Lung microvascular endothelial cell (primary cell): Measurements from ENCODE around the gene TSSK2. TPM values are rescaled to one million over a fixed set of nuclear protein-coding genes. Genes with fewer than 3 reads are reported as not detected.

Experiments
- DNase-seq, 2 donors: peaks; one replicate each; pipeline versions ENCODE4 v3.0.0 to v3.0.0-alpha.2; 2010; ENCODE audit warnings: low read depth in 2 of 2
- total RNA-seq: library from RNA; depleted of rRNA; stranded (reverse); fragments of >200 nt; gene quantifications from 2 replicates; pipeline ENCODE4 v1.2.1, GENCODE V29; 2014

TSSK2 gene
- total RNA-seq, 1 donor from 2014 or later, result not detected

DNA sequence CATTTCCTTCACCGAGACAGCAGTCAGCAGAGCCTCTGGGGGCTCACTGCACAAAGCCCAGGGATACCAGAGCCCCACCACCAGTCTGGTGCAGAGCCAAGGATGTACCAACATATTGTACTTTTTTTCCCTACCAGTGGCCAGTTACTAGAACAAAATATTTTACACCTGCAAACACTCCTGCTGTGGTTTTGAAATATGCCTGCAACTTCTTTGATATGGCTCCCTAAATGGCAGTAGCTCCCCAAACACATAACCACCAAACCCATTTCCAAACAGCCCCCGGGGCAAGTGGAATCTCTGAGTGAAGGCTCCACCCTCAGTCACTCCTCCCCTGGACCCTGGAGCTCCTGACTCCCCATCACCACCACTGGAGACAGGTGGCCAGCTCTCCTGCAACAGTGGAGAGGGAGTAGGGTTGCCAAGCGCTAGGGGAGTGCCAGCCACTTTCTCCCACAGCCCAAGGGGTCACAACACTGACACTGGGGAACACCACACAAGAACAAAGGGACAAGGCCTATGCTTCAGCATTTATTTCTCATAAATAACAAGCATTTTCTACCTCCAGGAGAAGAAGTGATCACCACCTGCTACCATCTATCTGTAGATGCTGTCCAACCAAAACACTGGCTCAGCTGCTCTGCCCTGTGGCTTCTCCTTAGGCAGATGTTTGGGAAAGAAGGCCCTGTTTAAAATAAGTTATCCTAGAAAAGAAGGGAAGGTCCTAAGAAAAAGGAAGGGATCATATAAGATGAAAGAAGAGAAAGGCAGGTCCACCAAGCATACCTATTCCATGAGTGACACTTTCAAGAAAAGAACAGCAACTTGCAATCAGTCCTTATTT is 24.0 kb upstream of the TSSK2 start:
- DNase-seq, result no peak

DNA sequence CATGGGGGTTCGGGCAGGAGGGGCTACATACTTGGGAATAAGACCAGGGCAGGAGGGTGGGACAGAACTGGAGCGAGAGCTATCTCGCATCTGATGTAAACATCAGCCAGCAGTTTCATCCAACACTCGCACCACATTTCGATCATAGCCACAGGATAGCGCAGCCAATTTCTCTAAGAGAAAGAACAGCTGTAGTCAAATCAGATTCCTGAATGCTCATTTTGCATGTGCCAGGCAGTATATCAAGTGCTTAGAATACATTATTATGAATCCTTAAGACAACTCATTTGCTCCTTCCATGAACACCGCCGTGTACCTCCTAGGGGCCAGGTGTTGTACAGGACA is 23.4 kb upstream of the TSSK2 start:
- DNase-seq, result no peak

DNA sequence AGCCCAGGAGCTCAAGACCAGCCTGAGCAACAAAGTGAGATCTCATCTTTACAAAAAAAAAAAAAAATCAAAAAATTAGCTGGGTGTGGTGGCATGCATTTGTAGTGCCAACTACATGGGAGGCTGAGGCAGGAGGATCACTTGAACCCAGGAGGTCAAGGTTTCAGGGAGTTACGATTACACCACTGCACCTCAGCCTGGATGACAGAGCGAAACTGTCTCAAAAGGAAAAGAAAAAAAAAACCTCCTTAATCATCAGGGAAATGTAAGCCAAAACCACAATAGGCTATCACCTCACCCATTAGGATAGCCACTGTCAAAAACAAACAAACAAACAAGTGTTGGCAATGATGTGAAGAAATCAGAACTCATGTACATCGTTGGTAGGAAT is 22.3 kb upstream of the TSSK2 start:
- no peak for DNase-seq

DNA sequence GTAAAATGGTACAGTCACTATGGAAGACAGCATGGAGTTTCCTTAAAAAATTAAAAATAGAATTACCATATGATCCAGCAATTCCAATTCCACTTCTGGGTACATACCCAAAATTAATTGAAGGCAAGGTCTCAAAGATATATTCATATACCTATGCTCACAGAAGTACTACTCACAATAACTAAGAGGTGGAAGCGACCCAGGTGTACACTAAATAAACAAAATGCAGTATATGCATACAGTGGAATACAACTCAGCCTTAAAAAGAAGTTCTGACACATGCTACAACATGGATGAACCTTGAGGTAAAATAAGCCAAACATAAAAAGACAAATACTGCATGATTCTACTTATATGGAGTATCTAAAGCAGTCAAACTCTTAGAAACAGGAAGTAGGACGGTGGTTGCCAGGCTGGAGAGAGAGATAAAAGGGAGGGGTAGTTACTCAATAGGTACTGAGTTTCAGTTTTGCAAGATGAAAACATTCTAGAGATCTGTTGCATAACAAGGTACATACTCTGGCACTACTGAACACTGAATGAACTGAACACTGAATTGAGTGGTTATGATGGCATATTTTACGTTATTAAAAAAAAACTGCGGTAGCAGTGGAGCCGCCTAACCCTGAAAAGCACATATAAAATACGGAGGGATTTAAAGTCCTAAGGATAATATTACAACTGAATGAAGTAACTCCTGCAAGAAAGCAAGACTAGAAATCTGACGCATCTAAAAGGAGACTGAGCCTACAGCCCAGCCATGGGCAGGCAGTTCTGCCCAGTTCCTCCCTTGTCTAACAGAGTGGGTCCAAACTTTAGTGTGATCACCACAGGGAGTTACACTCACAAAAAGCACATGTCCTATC is 21.7 kb upstream of the TSSK2 start:
- DNase-seq, result peak; percentile 35 to 44

DNA sequence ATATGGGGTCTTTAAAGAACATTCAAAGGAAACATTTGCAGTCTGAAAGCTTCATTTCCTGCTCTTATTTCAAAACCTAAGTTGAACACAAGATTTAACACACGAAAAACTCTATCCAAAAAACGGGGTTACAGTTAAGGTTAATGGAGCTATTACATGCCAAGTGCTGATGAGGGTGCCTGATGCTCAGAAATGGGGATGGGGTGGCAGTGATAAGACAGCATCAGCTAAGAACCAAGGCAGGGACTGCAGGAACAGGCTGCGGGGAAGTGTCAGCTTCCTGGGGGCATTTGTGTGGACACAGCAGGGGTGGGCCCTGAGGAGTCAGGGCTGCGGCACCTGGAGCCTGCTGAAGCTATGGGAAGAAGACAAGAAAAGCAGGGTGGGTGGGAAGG is 21.0 kb upstream of the TSSK2 start:
- DNase-seq, result no peak

DNA sequence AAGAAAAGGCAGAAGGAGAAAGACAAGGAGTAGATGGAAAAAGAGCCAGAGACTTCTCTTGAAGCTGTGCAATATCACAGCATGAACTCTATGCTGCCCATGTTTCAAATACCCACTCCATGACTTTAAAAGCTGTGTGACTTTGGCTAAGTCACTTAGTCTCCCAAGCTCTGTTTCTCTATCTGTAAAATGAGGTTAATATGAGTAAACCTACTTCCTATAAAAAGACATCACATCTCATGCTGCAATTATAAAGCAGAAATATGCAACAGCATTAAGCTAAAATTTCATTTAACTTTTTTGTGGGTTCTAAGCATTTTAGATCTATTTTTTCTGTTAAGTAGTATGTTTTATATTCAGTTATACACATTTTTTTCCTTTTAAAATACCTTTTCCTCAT is 20.5 kb upstream of the TSSK2 start:
- no peak for DNase-seq

DNA sequence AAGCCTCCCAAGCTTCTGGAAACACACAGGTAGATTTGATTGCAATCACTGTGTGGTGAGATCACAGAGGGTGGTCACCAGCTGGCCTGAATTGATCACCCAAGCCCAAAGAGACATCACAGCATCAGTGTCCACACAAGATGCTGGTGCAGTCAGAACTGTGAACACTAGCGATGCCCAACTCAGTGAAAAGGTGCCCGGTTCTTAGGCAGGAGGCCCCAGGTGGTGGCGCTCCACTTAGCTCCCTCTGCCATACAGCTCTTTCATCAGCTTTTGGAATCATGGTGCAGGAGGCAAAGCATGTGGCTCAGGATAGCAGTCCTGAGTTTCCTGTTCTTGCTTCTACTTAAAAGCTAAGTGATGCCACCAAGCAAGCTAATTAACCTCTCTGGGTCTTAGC is 20.0 kb upstream of the TSSK2 start:
- DNase-seq, result no peak

DNA sequence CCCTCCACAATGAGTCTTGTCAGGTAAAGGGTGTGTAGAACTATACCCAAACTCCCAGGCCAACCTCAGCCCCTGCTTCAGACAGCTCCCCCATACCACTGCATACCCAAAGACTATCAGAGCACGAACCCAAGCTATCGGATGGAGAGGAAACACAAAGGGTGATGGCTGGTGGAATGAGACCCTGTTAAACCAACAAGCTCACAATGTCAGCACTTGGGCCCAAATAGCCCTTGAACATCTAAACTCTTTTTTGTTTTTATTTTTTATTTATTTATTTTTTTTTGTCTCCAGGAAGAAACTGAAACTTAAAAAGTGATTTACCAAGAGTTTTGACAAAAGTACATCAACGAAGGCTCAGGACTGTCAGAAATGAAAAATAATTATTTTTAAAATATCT is 19.5 kb upstream of the TSSK2 start:
- no peak for DNase-seq

DNA sequence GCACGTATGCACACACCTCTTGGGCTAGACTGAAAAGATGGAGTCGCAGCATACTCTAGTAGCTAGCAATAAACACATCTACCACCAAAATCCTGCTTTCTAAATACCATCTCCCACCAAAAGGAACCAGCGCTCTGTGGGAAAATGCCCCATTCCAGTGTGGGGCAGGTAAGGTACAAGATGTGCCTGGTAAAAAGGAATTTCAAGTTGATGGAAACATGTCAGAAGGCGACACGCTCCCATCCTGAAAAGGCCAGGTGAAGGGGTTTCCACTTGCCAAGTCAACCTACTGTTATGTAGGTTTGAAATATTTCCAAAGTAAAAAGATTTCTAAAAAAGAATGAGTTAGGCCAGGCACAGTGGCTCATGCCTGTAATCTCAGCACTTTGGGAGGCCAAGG is 17.7 kb upstream of the TSSK2 start:
- no peak for DNase-seq

DNA sequence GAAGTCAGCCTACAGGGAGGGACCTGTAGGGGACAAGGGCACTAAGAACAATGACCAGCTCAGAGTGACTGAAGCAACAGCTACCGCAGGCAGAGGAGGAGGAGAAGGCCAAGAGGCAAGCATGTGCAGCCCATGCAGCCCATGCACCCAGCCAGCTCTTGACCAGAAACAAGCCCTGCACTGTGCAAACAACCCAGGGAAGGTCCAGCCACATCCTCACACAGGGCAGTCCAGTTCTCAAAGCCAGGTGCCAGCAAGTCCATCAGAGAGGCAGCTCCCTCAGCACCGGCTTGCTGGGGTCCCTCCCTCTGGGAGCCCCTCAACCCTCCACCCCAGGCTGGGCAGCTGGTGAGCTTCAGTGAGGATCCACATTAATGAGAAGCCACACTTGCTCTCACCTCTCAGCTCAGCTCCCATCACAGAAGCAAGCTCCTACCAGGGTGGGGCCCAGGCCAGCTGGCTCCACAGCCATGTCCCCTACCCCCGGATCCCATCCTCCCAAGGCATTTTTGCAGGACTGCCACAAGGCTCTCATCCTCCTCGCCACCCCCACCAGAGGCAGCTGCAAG is 16.0 kb upstream of the TSSK2 start:
- no peak for DNase-seq

DNA sequence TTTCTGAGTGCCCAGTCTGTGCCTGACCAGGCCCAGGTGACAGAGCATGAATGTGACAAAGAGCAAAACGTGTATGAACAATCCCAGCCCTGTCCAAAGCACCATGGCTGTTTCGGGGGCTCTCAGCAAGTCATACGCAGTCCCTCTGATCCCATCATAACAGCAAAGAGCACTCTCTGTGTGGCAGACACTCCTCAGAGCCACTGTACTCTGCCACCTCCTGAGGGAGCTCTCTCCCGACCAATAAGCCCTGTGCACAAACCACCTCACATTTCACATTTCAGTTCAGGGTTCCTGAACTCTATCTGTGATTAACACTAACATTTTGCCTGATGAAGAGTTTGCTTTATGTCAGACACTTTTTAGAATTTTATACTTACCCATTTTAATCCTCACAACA is 15.5 kb upstream of the TSSK2 start:
- DNase-seq, result peak; percentile 26 to 27

DNA sequence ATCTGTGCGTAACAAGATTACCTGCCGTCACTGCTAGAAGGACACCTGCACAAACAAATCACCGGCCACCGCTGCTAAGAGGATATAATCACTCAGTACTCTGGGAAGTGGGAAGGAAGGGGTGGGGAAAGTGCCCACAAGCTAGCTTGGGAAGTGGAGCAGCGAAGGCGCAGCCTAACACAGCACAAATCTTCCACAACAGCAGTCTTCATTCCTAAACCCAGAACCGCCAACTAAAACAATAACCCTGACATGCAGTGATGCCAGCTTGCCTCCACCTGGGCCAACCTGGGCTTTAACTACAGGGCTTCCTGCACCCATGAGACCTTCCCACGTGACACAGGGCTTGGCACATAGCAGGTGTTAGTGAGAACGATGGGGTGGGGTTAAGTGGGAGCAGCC is 14.0 kb upstream of the TSSK2 start:
- no peak for DNase-seq

DNA sequence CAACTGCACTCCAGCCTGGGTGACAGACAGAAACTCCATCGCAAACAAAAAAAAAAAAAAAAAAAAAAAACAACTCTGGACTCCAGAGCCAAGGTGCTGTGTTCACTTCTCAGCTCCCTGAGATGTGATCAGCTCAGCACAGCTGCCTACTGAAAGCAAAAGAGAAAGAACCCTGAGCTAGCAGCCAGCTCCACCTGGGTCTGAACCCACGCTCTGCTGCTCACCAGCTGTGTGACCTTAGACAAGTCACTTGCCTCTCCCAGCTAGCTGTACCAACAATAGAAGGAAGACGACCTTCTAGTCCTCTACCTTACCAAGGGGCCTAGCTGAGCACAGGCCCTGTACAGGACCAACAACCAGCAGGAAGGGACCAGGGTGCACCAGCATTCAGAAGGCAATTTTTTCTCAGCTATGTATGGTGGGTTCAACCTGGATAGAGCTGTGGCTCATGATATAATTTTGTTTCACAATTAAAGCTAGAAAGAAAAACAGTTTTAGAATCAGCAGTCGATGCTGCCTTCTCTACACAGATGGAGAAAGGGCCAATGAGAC is 12.7 kb upstream of the TSSK2 start:
- no peak for DNase-seq

DNA sequence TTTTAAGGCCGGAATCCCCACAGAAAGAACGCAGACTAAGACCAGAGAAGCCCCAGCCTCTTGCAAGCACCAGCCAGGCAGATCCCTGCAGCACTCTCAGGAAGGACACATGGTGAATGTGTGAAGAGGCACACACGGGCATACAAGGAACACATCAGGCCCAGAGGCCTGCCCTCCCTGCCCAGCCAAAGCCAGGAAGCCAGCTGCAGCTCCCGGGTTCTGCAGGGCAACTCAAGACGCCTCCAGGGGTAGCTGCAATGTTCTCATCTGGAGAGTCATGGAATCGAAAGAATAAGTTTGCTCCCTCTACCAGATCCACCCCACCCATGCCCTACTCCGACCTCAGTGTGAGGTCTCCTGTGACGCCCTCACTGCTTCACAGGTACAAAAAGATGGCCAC is 11.2 kb upstream of the TSSK2 start:
- no peak for DNase-seq

DNA sequence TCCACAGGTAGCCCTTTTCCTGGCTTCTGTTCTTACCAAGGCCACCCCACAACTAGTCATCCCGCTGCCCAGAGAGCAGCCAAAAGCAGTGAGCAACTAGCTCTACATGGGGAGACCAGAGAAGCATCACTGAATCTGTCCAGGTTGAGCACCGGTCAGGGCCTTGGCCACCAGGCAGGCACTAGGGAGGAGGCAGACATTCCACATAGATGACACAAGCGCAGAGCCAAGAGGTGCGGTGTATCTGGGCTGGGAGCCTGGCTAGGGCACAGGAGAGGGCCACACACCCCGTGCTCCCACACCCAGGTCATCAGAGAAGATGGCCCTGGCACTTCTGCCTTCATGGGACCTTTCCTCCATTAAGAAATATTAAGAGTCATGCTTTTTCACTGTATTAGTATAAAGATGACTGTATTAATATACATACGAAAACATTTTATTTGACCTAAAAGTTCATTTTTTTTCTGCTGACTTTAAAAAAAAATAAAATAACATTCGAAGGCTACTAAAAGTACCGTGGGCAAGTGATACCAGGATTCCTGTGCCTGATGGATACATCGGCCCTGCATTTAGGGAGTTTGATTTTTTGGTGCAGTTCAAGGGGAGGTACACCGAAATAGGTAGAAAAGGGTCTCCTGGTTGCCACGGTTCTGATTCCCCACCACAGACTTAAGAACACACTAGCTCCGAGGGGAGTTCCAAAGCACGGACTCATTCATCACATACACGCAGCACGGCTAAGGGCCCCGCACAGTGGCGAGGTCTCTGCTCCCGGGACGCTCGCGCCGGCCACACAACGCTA is 10.1 kb upstream of the TSSK2 start:
- DNase-seq, result peak; percentile 20 to 46

DNA sequence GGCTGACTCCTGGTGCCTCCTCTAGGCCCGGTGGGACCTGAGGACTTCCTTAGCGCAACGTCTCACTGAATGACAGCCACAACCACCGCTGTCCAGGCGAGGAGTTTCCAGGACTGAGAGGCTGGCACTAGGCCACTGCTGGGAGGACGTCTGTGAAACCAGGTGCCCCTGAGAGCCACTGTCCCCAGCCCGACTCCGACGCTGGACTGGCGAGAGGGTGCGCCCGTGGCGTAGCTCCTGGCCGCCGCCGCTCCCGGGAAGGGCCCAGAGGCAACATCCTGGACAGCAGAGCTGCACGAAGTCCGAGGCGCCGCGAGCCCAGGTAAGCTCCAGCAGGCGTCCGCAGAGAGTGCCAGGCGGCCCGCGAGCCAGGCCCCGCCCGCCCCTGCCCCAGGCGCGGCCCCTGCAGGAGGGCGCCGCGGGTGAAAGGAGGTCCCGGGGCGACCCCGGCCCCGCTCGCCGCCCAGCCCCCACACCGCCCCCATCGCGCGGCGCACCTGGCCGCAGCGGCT is 9.4 kb upstream of the TSSK2 start:
- peak; percentile 51 to 56 for DNase-seq

DNA sequence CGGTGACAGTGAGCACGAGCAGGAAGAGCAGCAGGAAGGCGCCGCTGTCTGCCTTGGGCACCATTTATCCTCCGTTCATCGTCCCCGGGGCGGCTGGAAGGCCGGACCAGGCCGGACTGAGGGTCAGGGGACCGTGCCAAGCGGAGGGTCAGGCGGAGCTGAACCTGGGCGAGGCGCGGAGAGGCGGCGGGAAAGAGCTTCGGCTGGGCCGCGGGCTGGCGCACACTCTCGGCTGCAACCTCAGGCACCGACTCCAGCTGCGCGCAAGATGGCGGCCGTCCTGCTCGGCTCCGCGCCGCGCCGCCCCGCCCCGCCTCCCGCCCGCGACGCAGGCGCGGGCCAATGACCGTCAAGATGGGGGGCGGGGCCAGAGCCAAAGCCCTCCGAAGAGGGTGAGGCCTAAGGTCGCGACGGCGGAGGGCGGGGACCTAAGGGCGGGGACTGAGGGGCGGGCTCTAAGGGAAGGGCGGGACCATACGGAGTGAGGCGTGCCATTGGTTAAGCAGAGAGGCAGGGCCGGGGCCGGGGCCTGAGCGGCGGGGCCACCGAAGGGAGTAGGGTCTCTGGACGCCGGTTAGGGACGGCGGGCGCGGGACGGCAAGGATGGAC is 8.9 kb upstream of the TSSK2 start, which contains the start of gene DGCR2:
Gene DGCR2, minus strand, starts transcription at position 270 of the 609 bp plus-strand sequence. Its CDS starts 206 bp downstream, at position 64.
- DNase-seq, result peak; percentile 97 to 98

DNA sequence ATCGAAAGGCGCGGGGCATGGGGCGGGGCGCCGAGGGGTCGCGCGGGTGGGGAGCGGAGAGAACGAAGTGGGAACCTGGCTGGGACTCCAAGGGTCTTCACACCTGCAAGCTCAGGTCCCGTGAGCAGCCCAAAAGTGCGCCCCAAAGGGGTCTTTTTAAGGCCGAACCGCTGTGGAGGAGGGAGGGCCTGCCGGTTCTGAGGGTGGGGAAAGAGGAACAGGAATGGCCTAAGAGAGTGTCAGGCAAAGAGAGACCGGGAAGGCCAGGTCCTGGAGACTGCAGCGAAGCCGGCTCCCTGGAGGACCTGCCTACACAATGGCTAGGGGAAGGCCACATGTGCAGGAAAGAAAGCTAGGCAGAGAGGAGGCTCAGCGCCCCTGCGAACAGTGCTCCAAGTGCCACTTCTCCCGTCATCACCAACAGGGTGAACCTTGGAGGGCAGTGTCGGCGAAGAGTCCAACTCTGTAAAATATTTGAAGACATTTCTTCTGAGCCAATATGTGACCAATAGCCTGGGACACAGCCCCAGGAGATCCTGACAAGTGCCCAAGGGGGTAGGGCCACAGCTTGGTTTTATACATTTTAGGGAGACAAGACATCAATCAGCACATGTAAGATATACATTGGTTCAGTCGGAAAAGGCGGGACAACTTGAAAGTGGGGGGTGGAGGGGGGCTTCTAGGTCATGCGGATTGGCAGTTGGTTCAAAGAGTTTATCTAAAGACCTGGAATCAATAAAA is 8.2 kb upstream of the TSSK2 start:
- DNase-seq, result peak in 1 of 2 donors; percentile 24

DNA sequence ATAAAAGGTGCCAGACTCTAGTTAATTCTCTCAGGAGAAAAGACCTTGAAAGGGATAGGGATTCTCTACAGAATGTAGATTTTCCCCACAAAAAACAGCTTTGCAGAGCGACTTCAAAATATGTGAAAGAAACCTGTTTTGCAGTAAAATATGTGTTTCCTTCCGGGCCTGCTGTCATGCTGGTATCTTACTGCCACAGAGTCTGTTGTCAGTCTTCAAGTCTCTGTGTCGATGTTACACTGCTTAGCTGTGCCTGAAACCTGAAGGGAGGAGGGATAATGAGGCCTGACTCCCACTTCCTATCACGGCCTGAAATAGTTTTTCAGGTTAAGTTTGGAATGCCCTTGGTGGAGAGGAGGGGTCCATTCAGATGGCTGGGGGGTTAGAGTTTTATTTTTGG is 7.2 kb upstream of the TSSK2 start:
- no peak for DNase-seq

DNA sequence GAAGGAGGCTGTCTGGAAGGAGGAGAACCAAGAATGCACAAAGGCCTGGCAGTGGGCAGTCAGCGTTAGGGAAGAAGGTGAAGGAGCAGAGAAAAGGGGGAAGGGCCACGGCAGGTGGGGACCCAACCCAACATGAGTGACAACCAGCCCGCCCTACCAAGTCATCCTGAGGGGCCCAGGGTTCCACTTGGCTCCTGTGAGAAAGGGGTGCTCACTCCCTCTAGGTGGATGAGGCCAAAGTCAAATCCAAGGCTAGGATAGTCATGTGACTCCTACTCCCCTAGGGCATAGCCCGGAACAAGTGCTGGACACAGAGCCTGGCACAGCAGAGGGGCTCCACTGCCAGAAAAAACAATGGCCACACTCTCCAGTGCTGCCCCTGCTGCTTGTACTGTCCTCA is 6.7 kb upstream of the TSSK2 start:
- DNase-seq, result no peak
